GM23338 (cell line): ENCODE data around the gene PHYH. TPM values are rescaled to one million over a fixed set of nuclear protein-coding genes. Genes with fewer than 3 reads are reported as not detected.

Source experiments
- ATAC-seq: fragments of 200-7000 bp; cut with Tn5 transposase; 3 replicates; pipeline ENCODE4 v1.9.1; 2020
- DNase-seq: peaks from one replicate; pipeline ENCODE4 v3.0.0-alpha.2; 2015; ENCODE audit warnings: low spot score
- H2AFZ ChIP-seq: fragments of 200-600 bp; sonication (generic); 2 replicates; pipeline ENCODE4 v1.8.0; 2016; ENCODE audit warnings: antibody characterized with exemption, mild to moderate bottlenecking, moderate library complexity
- H3F3A ChIP-seq: fragments of 200-600 bp; sonication (generic); replicated peaks from 2 replicates; pipeline ENCODE4 v1.8.0; 2017; ENCODE audit warnings: antibody characterized with exemption, mixed run types, low read depth
- H3K27ac ChIP-seq: fragments of 200-600 bp; sonication (generic); 2 replicates; pipeline ENCODE4 v1.6.1; 2016; ENCODE audit warnings: low read depth
- H3K27me3 ChIP-seq: fragments of 200-600 bp; sonication (generic); 2 replicates; pipeline ENCODE4 v1.8.0; 2016; ENCODE audit warnings: mild to moderate bottlenecking, mixed run types, moderate library complexity; ENCODE audit not compliant: insufficient read depth
- H3K36me3 ChIP-seq: fragments of 200-600 bp; sonication (generic); 2 replicates; pipeline ENCODE4 v1.8.0; 2016; ENCODE audit warnings: mild to moderate bottlenecking; ENCODE audit not compliant: insufficient read depth
- H3K4me1 ChIP-seq: fragments of 200-600 bp; sonication (generic); 2 replicates; pipeline ENCODE4 v1.8.0; 2016; ENCODE audit warnings: mild to moderate bottlenecking, moderate library complexity; ENCODE audit not compliant: insufficient read depth
- H3K4me2 ChIP-seq: fragments of 200-600 bp; sonication (generic); 2 replicates; pipeline ENCODE4 v1.7.1; 2017; ENCODE audit warnings: mixed run types
- H3K4me3 ChIP-seq: fragments of 200-600 bp; sonication (generic); 2 replicates; pipeline ENCODE4 v1.6.1; 2016; ENCODE audit warnings: mixed run types
- H3K79me2 ChIP-seq: fragments of 200-600 bp; sonication (generic); replicated peaks from 2 replicates; pipeline ENCODE4 v1.8.0; 2017; ENCODE audit warnings: mild to moderate bottlenecking; ENCODE audit not compliant: insufficient read depth
- H3K9me2 ChIP-seq: fragments of 200-600 bp; sonication (generic); 2 replicates; pipeline ENCODE4 v1.8.0; 2017; ENCODE audit not compliant: insufficient read depth
- H4K20me1 ChIP-seq: fragments of 200-600 bp; sonication (generic); replicated peaks from 2 replicates; pipeline ENCODE4 v1.8.0; 2017; ENCODE audit warnings: mild to moderate bottlenecking; ENCODE audit not compliant: insufficient read depth
- H3K27ac Mint-ChIP-seq: 2 replicates; pipeline ENCODE4 v1.8.0; 2020; ENCODE audit warnings: inconsistent platforms, mild to moderate bottlenecking, moderate library complexity, mixed read lengths
- H3K27me3 Mint-ChIP-seq: 3 replicates; pipeline ENCODE4 v1.8.0; 2022; ENCODE audit warnings: low read depth, mild to moderate bottlenecking, moderate library complexity, mixed read lengths, inconsistent platforms; ENCODE audit not compliant: insufficient read depth, poor library complexity
- H3K36me3 Mint-ChIP-seq: 3 replicates; pipeline ENCODE4 v1.8.0; 2021; ENCODE audit warnings: low read depth, mild to moderate bottlenecking, inconsistent platforms, moderate library complexity, mixed read lengths
- H3K4me1 Mint-ChIP-seq: 3 replicates; pipeline ENCODE4 v1.8.0; 2020; ENCODE audit warnings: mild to moderate bottlenecking, inconsistent platforms, mixed read lengths
- H3K4me3 Mint-ChIP-seq: 3 replicates; pipeline ENCODE4 v1.8.0; 2021; ENCODE audit warnings: moderate library complexity, mild to moderate bottlenecking, inconsistent platforms, mixed read lengths
- H3K9me3 Mint-ChIP-seq: 3 replicates; pipeline ENCODE4 v1.8.0; 2020; ENCODE audit warnings: moderate library complexity, mild to moderate bottlenecking, inconsistent platforms, mixed read lengths
- CREB1 ChIP-seq: fragments of 250-450 bp; sonication (Bioruptor Pico); IDR thresholded peaks from 2 replicates; pipeline ENCODE4 v1.5.0; 2020; ENCODE audit warnings: low read depth, mild to moderate bottlenecking, moderate library complexity
- EZH2phosphoT487 ChIP-seq: fragments of 200-600 bp; sonication (generic); IDR thresholded peaks from one replicate; pipeline ENCODE4 v1.8.1; 2018; ENCODE audit warnings: antibody characterized with exemption; ENCODE audit not compliant: unreplicated experiment
- JUNB ChIP-seq: IDR thresholded peaks from one replicate; pipeline ENCODE4 v1.6.1; 2016; ENCODE audit warnings: antibody characterized with exemption; ENCODE audit not compliant: unreplicated experiment
- NANOG ChIP-seq: IDR thresholded peaks from 2 replicates; pipeline ENCODE4 v1.6.1; 2016; ENCODE audit warnings: antibody characterized with exemption, borderline replicate concordance
- POLR2AphosphoS5 ChIP-seq: IDR thresholded peaks from 2 replicates; pipeline ENCODE4 v1.6.1; 2016; ENCODE audit warnings: antibody characterized with exemption, low read depth
- REST ChIP-seq: IDR thresholded peaks from one replicate; pipeline ENCODE4 v1.6.1; 2018; ENCODE audit warnings: antibody characterized with exemption; ENCODE audit not compliant: unreplicated experiment
- polyA plus RNA-seq: library from polyadenylated mRNA; unstranded; fragments of >200 nt; fragmentation: Nextera tagmentation; extraction: Ambion mirVana; gene quantifications from 2 replicates; pipeline ENCODE4 v1.2.1, GENCODE V29; 2016
- total RNA-seq: library from RNA; depleted of rRNA; stranded (reverse); fragments of >200 nt; shearing (Covaris generic); gene quantifications from 2 replicates; pipeline ENCODE4 v1.2.3, GENCODE V29; 2014; rRNA removed
- TF ChIP-seq, protein P1 (sequence below): IDR thresholded peaks from 2 replicates; pipeline ENCODE4 v1.6.1; 2016; ENCODE audit warnings: antibody characterized with exemption
- TF ChIP-seq, protein P2 (sequence below), 2 experiments: fragments of 200-600 bp in 1 of 2; sonication (generic) in 1 of 2; conservative IDR thresholded peaks; 2 replicates each; pipeline versions ENCODE4 v1.5.1 to v1.6.1; 2016 to 2017; ENCODE audit warnings: antibody characterized with exemption in 2 of 2, low read depth in 2 of 2, mild to moderate bottlenecking in 2 of 2, moderate library complexity in 1 of 2

Gene PHYH
- total and polyA plus RNA-seq, 2 experiments from 2014 or later, result 10.9 to 29.8 TPM

DNA sequence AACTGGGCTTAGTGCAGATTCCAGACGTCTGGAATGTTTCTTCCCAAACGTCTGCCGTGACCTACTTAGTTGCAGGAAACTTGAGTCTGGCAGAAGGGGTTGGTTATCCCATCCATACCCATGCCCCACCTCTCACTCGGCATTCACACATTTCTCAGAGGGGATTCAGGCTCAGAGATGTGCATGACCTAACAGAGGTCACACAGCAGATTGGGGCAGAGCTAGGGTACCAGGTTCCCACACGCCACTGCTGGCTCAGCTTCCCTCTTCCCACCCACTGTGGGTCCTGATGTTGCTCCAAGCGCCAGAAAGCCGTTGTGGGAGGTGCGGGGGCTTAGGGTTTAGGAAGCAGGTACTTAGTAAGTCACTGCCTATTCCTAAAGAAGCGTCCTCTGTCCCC is 68.7 kb downstream of the PHYH start:
- Histone ChIP-seq H3K4me2 (no peak overlapping the region), H3K36me3 (no peaks in the 10 kb centered on the region), H3K4me1 (peaks cover 41% of the 10 kb centered on the region), H3K27me3 (no peaks in the 10 kb centered on the region), H2AFZ (no peak overlapping the region), H3K79me2 (no peaks in the 10 kb centered on the region), H3F3A (peaks cover 6% of the 10 kb centered on the region), H3K27ac (no peak overlapping the region), H4K20me1 (no peaks in the 10 kb centered on the region), H3K9me2 (0 out of 2 replicates have a peak, but pooled peaks cover 6% of the 10 kb centered on the region), H3K4me3 (no peak overlapping the region)
- ATAC-seq, result no peak
- Mint-ChIP-seq H3K27ac (no peak overlapping the region), H3K4me3 (no peak overlapping the region), H3K4me1 (peaks cover 40% of the 10 kb centered on the region), H3K27me3 (no peaks in the 10 kb centered on the region), H3K9me3 (no peaks in the 10 kb centered on the region), H3K36me3 (no peaks in the 10 kb centered on the region; the same call in 2 of the 3 replicates)
- DNase-seq, result no peak
- TF ChIP-seq, protein P1, sequence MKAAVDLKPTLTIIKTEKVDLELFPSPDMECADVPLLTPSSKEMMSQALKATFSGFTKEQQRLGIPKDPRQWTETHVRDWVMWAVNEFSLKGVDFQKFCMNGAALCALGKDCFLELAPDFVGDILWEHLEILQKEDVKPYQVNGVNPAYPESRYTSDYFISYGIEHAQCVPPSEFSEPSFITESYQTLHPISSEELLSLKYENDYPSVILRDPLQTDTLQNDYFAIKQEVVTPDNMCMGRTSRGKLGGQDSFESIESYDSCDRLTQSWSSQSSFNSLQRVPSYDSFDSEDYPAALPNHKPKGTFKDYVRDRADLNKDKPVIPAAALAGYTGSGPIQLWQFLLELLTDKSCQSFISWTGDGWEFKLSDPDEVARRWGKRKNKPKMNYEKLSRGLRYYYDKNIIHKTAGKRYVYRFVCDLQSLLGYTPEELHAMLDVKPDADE, result no peak
- TF ChIP-seq JUNB, result no peak
- no peak for TF ChIP-seq CREB1 (CRISPR knock-in tag)
- TF ChIP-seq POLR2AphosphoS5, result no peak
- no peak for TF ChIP-seq REST
- no peak for TF ChIP-seq NANOG
- TF ChIP-seq, protein P2, sequence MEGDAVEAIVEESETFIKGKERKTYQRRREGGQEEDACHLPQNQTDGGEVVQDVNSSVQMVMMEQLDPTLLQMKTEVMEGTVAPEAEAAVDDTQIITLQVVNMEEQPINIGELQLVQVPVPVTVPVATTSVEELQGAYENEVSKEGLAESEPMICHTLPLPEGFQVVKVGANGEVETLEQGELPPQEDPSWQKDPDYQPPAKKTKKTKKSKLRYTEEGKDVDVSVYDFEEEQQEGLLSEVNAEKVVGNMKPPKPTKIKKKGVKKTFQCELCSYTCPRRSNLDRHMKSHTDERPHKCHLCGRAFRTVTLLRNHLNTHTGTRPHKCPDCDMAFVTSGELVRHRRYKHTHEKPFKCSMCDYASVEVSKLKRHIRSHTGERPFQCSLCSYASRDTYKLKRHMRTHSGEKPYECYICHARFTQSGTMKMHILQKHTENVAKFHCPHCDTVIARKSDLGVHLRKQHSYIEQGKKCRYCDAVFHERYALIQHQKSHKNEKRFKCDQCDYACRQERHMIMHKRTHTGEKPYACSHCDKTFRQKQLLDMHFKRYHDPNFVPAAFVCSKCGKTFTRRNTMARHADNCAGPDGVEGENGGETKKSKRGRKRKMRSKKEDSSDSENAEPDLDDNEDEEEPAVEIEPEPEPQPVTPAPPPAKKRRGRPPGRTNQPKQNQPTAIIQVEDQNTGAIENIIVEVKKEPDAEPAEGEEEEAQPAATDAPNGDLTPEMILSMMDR (conservative IDR thresholded peaks at IDR 0.05; ENCODE audit: low read depth in 2 of 2), result no peak
- no peak for TF ChIP-seq EZH2phosphoT487

Other genes starting within 250 kb of the PHYH start
- 6.0 and 6.8 TPM in 2 replicates for gene OPTN, start 199.9 kb downstream of the PHYH start, total RNA-seq
- 11.0 and 13.0 TPM in 2 replicates for gene OPTN, start 199.9 kb downstream of the PHYH start, polyA plus RNA-seq
- 30.7 and 38.2 TPM in 2 replicates for gene MCM10, start 138.5 kb downstream of the PHYH start, total RNA-seq
- gene MCM10, start 138.5 kb downstream of the PHYH start, polyA plus RNA-seq, result 33.4 and 43.0 TPM in 2 replicates
- 8.6 and 12.7 TPM in 2 replicates for gene UCMA, start 65.7 kb downstream of the PHYH start, total RNA-seq
- gene UCMA, start 65.7 kb downstream of the PHYH start, polyA plus RNA-seq, result 16.7 and 18.7 TPM in 2 replicates
- gene SEPHS1, start 48.2 kb upstream of the PHYH start, total RNA-seq, result 609 and 662 TPM in 2 replicates
- 260 and 274 TPM in 2 replicates for gene SEPHS1, start 48.2 kb upstream of the PHYH start, polyA plus RNA-seq
- 6.0 and 9.6 TPM in 2 replicates for gene BEND7, start 228.9 kb upstream of the PHYH start, total RNA-seq
- gene BEND7, start 228.9 kb upstream of the PHYH start, polyA plus RNA-seq, result 3.1 and 3.7 TPM in 2 replicates